SK-N-SH (cell line): ENCODE results near the gene BRD1. TPM values are rescaled to one million over a fixed set of nuclear protein-coding genes. Genes with fewer than 3 reads are reported as not detected.

Experiments used
- CTCF ChIA-PET: fragments of 300-600, 350-600 bp; formaldehyde crosslinking; extraction: SDS; loops from one replicate; lab custom pipeline; 2021; lab: Yijun Ruan, JAX
- POLR2A ChIA-PET: fragments of 350-600 bp; sonication (Branson Sonifier 250); formaldehyde crosslinking; extraction: SDS; loops from one replicate; lab custom pipeline; 2020; ENCODE audit warnings: antibody characterized with exemption, inconsistent platforms; lab: Yijun Ruan, JAX
- DNase-seq: peaks from one replicate; pipeline ENCODE4 v3.0.0; 2012
- H2AFZ ChIP-seq: fragments of 200-600 bp; sonication (generic); 2 replicates; pipeline ENCODE4 v1.8.1; 2016; ENCODE audit warnings: antibody characterized with exemption, mild to moderate bottlenecking, low read depth
- H3F3A ChIP-seq: fragments of 200-600 bp; sonication (generic); replicated peaks from 2 replicates; pipeline ENCODE3; 2016; ENCODE audit warnings: antibody characterized with exemption, mild to moderate bottlenecking; ENCODE audit not compliant: insufficient read depth
- H3K27ac ChIP-seq, 2 experiments: fragments of 200-500 bp in 1 of 2; fragments of 200-600 bp in 1 of 2; sonication (Bioruptor generic) in 1 of 2; sonication (generic), shearing (Covaris generic) in 1 of 2; 2 replicates each; pipeline versions ENCODE4 v1.5.1 to v1.6.1; 2014 to 2016; ENCODE audit warnings: low read depth in 2 of 2, inconsistent platforms in 1 of 2, low read length in 1 of 2, mild to moderate bottlenecking in 1 of 2, mixed read lengths in 1 of 2
- H3K27me3 ChIP-seq: fragments of 200-600 bp; sonication (generic), shearing (Covaris generic); 2 replicates; pipeline ENCODE4 v1.6.1; 2016; ENCODE audit warnings: mixed run types; ENCODE audit not compliant: insufficient read depth
- H3K36me3 ChIP-seq, 2 experiments: fragments of 200-500 bp in 1 of 2; fragments of 200-600 bp in 1 of 2; sonication (Bioruptor generic) in 1 of 2; sonication (generic) in 1 of 2; replicated peaks in 1 of 2; 2 replicates each; pipeline versions ENCODE3 to v1.5.1; 2014 to 2016; ENCODE audit warnings: low read length in 1 of 2, mild to moderate bottlenecking in 1 of 2; ENCODE audit not compliant: insufficient read depth in 2 of 2, control insufficient read depth in 1 of 2
- H3K4me1 ChIP-seq, 2 experiments: fragments of 200-500 bp in 1 of 2; fragments of 200-600 bp in 1 of 2; sonication (Bioruptor generic) in 1 of 2; sonication (generic), shearing (Covaris generic) in 1 of 2; 2 replicates each; pipeline versions ENCODE4 v1.5.1 to v1.6.1; 2014 to 2016; ENCODE audit warnings: low read depth in 1 of 2, low read length in 1 of 2, mixed run types in 1 of 2; ENCODE audit not compliant: insufficient read depth in 2 of 2, control insufficient read depth in 1 of 2
- H3K4me2 ChIP-seq: fragments of 200-600 bp; sonication (generic), shearing (Covaris generic); 2 replicates; pipeline ENCODE4 v1.6.1; 2017; ENCODE audit warnings: mixed run types
- H3K4me3 ChIP-seq, 2 experiments: fragments of 200-500 bp in 1 of 2; fragments of 200-600 bp in 1 of 2; sonication (Bioruptor generic) in 1 of 2; sonication (generic), shearing (Covaris generic) in 1 of 2; 2 replicates each; pipeline versions ENCODE4 v1.5.1 to v1.8.1; 2014 to 2016; ENCODE audit warnings: low read depth in 2 of 2, inconsistent platforms in 1 of 2, low read length in 1 of 2, mild to moderate bottlenecking in 1 of 2, mixed read lengths in 1 of 2, moderate library complexity in 1 of 2
- H3K79me2 ChIP-seq: fragments of 200-600 bp; sonication (generic); 2 replicates; pipeline ENCODE4 v1.8.1; 2017; ENCODE audit warnings: mild to moderate bottlenecking; ENCODE audit not compliant: insufficient read depth
- H3K9ac ChIP-seq: fragments of 200-600 bp; sonication (generic); 2 replicates; pipeline ENCODE4 v1.6.1; 2017; ENCODE audit warnings: mixed run types
- H3K9me2 ChIP-seq: fragments of 200-600 bp; sonication (generic); 2 replicates; pipeline ENCODE4 v1.6.1; 2017; ENCODE audit warnings: mixed run types
- H3K9me3 ChIP-seq: fragments of 200-600 bp; sonication (generic); 2 replicates; pipeline ENCODE4 v1.6.1; 2017; ENCODE audit warnings: mixed run types, mild to moderate bottlenecking, moderate library complexity
- H4K20me1 ChIP-seq: fragments of 200-600 bp; sonication (generic); 2 replicates; pipeline ENCODE4 v1.6.1; 2017; ENCODE audit warnings: mild to moderate bottlenecking, mixed run types; ENCODE audit not compliant: insufficient read depth
- CHD2 ChIP-seq: fragments of 150-350 bp; IDR thresholded peaks from 2 replicates; pipeline ENCODE4 v1.6.1; 2018; ENCODE audit warnings: low read length; ENCODE audit not compliant: partially characterized antibody
- ELF1 ChIP-seq: IDR thresholded peaks from 2 replicates; pipeline ENCODE4 v1.4.0; 2012
- EZH2phosphoT487 ChIP-seq: fragments of 200-600 bp; sonication (generic); IDR thresholded peaks from 2 replicates; pipeline ENCODE4 v1.6.1; 2017; ENCODE audit warnings: low read depth, mixed run types, mild to moderate bottlenecking, antibody characterized with exemption, moderate library complexity, borderline replicate concordance
- FOSL2 ChIP-seq: IDR thresholded peaks from 2 replicates; pipeline ENCODE4 v1.4.0; 2012; ENCODE audit warnings: low read depth, mild to moderate bottlenecking, moderate library complexity, borderline replicate concordance
- FOXJ3 ChIP-seq: sonication (generic); formaldehyde crosslinking; IDR thresholded peaks from 2 replicates; pipeline ENCODE4 v1.5.1; 2020; ENCODE audit warnings: mild to moderate bottlenecking, missing genetic modification reagents
- FOXM1 ChIP-seq: IDR thresholded peaks from 2 replicates; pipeline ENCODE4 v1.4.0; 2012; ENCODE audit warnings: low read depth, mild to moderate bottlenecking
- GATA2 ChIP-seq: sonication (generic); formaldehyde crosslinking; IDR thresholded peaks from 2 replicates; pipeline ENCODE4 v1.5.0; 2020; ENCODE audit warnings: mild to moderate bottlenecking, missing genetic modification reagents
- JUND ChIP-seq: IDR thresholded peaks from 2 replicates; pipeline ENCODE4 v1.4.0; 2012
- MEF2A ChIP-seq: IDR thresholded peaks from 2 replicates; pipeline ENCODE4 v1.4.0; 2012; ENCODE audit warnings: low read depth, borderline replicate concordance
- NFIC ChIP-seq: IDR thresholded peaks from 2 replicates; pipeline ENCODE4 v1.4.0; 2012; ENCODE audit warnings: borderline replicate concordance
- RXRA ChIP-seq: IDR thresholded peaks from 2 replicates; pipeline ENCODE4 v1.4.0; 2012; ENCODE audit warnings: low read depth, mild to moderate bottlenecking, borderline replicate concordance
- SIN3A ChIP-seq: IDR thresholded peaks from 2 replicates; pipeline ENCODE4 v1.6.1; 2012; ENCODE audit warnings: low read depth, mild to moderate bottlenecking, low read length, moderate library complexity, borderline replicate concordance
- TAF1 ChIP-seq: IDR thresholded peaks from 2 replicates; pipeline ENCODE4 v1.6.1; 2012; ENCODE audit warnings: low read depth, mild to moderate bottlenecking, low read length, moderate library complexity, borderline replicate concordance
- TCF12 ChIP-seq: IDR thresholded peaks from 2 replicates; pipeline ENCODE4 v1.4.0; 2012
- TEAD4 ChIP-seq: IDR thresholded peaks from 2 replicates; pipeline ENCODE4 v1.4.0; 2012; ENCODE audit warnings: mild to moderate bottlenecking, borderline replicate concordance; ENCODE audit not compliant: insufficient read depth
- WGBS: methylation state at CpG from one replicate; pipeline ENCODE4 v1.1.6; 2017; ENCODE audit warnings: low lambda C conversion rate; 5-methylcytosine and 5-hydroxymethylcytosine counted together
- polyA plus RNA-seq, 3 experiments: library from polyadenylated mRNA; depleted of rRNA; stranded (reverse); fragments of >200 nt; gene quantifications; 2 replicates each; pipeline ENCODE4 v1.2.3, GENCODE V29; 2012
- TF ChIP-seq, protein P1 (sequence below): IDR thresholded peaks from 2 replicates; pipeline ENCODE4 v1.4.0; 2012; ENCODE audit warnings: low read depth, borderline replicate concordance
- TF ChIP-seq, protein P2 (sequence below): IDR thresholded peaks from 2 replicates; pipeline ENCODE4 v1.6.1; 2012; ENCODE audit warnings: mild to moderate bottlenecking, low read depth, low read length, moderate library complexity
- TF ChIP-seq, protein P3 (sequence below): fragments of 150-350 bp; IDR thresholded peaks from 2 replicates; pipeline ENCODE4 v1.6.1; 2017; ENCODE audit warnings: antibody characterized with exemption, low read length, low read depth, borderline replicate concordance
- TF ChIP-seq, protein P4 (sequence below): IDR thresholded peaks from 2 replicates; pipeline ENCODE4; 2012
- TF ChIP-seq, protein P5 (sequence below): IDR thresholded peaks from 2 replicates; pipeline ENCODE4 v1.4.0; 2012; ENCODE audit warnings: low read depth, borderline replicate concordance

Gene BRD1
- polyA plus RNA-seq, 1 of the 3 experiments (the other 2 are of a cell fraction), result 10.3 TPM

DNA sequence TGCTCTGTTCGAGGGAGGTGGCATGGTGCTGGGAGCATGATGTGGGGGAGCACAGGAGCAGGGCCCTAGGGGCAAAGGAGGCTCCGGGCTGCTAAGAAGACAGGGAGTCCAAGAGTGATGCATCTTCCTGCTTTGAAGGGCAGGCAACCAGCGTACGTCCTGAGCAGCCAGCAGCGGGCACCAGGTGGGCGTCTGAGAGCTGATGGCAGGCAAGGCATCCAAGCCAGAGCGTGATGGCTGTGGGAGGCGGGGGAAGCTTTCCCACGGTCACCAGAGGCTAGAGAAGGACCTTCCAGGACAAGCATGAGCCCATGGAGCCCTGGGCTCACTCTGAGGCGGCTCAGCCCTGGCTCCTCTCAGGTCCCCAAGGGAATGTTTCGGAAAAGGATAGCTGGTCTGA, 32.2 kb downstream of the BRD1 start:
- H2AFZ ChIP-seq, result no peak overlapping the region
- ChIA-PET POLR2A (no interaction called here), CTCF (no interaction called here)
- H3K9me2 ChIP-seq, result no peaks in the 10 kb centered on the region
- peaks cover 91% of the 10 kb centered on the region for H4K20me1 ChIP-seq
- no peaks in the 10 kb centered on the region for H3K27me3 ChIP-seq
- H3K27ac ChIP-seq, result no peak overlapping the region
- no peaks in the 10 kb centered on the region for H3F3A ChIP-seq
- no peak overlapping the region for H3K9ac ChIP-seq
- H3K4me3 ChIP-seq, result no peak overlapping the region
- WGBS, result 98% methylated on average over 11 of the region's 11 CpGs
- H3K4me1 ChIP-seq, result peaks cover 0 to 35% of the 10 kb centered on the region in 2 experiments; a peak in 1 of 4 replicates
- H3K9me3 ChIP-seq, result no peaks in the 10 kb centered on the region
- no peak overlapping the region for H3K4me2 ChIP-seq
- TF ChIP-seq RXRA (no peak), FOXM1 (no peak), MEF2A (no peak), NFIC (no peak), ELF1 (no peak), FOXJ3 (CRISPR knock-in tag) (no peak), JUND (no peak), GATA2 (CRISPR knock-in tag) (no peak), SIN3A (no peak), FOSL2 (no peak), TAF1 (no peak), CHD2 (no peak), EZH2phosphoT487 (no peak), TEAD4 (no peak), TCF12 (no peak)
- TF ChIP-seq, protein P1, sequence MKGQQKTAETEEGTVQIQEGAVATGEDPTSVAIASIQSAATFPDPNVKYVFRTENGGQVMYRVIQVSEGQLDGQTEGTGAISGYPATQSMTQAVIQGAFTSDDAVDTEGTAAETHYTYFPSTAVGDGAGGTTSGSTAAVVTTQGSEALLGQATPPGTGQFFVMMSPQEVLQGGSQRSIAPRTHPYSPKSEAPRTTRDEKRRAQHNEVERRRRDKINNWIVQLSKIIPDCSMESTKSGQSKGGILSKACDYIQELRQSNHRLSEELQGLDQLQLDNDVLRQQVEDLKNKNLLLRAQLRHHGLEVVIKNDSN, result no peak
- TF ChIP-seq, protein P2, sequence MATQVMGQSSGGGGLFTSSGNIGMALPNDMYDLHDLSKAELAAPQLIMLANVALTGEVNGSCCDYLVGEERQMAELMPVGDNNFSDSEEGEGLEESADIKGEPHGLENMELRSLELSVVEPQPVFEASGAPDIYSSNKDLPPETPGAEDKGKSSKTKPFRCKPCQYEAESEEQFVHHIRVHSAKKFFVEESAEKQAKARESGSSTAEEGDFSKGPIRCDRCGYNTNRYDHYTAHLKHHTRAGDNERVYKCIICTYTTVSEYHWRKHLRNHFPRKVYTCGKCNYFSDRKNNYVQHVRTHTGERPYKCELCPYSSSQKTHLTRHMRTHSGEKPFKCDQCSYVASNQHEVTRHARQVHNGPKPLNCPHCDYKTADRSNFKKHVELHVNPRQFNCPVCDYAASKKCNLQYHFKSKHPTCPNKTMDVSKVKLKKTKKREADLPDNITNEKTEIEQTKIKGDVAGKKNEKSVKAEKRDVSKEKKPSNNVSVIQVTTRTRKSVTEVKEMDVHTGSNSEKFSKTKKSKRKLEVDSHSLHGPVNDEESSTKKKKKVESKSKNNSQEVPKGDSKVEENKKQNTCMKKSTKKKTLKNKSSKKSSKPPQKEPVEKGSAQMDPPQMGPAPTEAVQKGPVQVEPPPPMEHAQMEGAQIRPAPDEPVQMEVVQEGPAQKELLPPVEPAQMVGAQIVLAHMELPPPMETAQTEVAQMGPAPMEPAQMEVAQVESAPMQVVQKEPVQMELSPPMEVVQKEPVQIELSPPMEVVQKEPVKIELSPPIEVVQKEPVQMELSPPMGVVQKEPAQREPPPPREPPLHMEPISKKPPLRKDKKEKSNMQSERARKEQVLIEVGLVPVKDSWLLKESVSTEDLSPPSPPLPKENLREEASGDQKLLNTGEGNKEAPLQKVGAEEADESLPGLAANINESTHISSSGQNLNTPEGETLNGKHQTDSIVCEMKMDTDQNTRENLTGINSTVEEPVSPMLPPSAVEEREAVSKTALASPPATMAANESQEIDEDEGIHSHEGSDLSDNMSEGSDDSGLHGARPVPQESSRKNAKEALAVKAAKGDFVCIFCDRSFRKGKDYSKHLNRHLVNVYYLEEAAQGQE, result no peak
- TF ChIP-seq, protein P3, sequence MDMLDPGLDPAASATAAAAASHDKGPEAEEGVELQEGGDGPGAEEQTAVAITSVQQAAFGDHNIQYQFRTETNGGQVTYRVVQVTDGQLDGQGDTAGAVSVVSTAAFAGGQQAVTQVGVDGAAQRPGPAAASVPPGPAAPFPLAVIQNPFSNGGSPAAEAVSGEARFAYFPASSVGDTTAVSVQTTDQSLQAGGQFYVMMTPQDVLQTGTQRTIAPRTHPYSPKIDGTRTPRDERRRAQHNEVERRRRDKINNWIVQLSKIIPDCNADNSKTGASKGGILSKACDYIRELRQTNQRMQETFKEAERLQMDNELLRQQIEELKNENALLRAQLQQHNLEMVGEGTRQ, result no peak
- TF ChIP-seq, protein P4, sequence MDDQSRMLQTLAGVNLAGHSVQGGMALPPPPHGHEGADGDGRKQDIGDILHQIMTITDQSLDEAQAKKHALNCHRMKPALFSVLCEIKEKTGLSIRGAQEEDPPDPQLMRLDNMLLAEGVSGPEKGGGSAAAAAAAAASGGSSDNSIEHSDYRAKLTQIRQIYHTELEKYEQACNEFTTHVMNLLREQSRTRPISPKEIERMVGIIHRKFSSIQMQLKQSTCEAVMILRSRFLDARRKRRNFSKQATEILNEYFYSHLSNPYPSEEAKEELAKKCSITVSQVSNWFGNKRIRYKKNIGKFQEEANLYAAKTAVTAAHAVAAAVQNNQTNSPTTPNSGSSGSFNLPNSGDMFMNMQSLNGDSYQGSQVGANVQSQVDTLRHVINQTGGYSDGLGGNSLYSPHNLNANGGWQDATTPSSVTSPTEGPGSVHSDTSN, result no peak
- TF ChIP-seq, protein P5, sequence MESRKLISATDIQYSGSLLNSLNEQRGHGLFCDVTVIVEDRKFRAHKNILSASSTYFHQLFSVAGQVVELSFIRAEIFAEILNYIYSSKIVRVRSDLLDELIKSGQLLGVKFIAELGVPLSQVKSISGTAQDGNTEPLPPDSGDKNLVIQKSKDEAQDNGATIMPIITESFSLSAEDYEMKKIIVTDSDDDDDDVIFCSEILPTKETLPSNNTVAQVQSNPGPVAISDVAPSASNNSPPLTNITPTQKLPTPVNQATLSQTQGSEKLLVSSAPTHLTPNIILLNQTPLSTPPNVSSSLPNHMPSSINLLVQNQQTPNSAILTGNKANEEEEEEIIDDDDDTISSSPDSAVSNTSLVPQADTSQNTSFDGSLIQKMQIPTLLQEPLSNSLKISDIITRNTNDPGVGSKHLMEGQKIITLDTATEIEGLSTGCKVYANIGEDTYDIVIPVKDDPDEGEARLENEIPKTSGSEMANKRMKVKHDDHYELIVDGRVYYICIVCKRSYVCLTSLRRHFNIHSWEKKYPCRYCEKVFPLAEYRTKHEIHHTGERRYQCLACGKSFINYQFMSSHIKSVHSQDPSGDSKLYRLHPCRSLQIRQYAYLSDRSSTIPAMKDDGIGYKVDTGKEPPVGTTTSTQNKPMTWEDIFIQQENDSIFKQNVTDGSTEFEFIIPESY, result no peak
- peaks cover 96% of the 10 kb centered on the region for H3K79me2 ChIP-seq
- H3K36me3 ChIP-seq, result peaks cover 18 to 82% of the 10 kb centered on the region in 2 experiments
- no peak for DNase-seq
